ENCODE results near the gene ITGA8. TPM values are rescaled to one million over a fixed set of nuclear protein-coding genes. Genes with fewer than 3 reads are reported as not detected.

The ITGA8 gene
- total and polyA plus RNA-seq, 2 of the 13 experiments (the other 11 are each of a cell fraction or from before 2014, with no cell fraction given), result not detected

DNA sequence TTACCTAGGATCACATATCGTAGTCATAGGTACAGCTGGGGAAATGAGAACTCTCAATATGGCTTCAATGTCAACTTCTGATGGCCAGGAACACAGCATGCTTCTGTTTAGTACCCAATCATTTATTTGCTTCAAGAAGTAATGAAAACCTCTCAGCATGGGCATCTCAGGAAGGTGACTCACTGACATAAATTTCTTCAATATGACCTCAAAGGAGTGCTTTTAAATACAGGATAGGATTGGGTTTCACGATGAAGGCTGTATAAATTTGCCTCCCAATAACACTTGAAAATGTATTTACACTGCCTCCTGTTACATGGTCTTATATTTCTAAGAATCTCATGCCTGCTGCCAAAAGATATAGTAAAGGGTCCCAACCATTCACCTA lies 15.1 kb downstream of the ITGA8 start:
- POLR2A ChIA-PET, result no interaction called here
- no peak overlapping the region for H3K4me3 ChIP-seq (replicated peaks in 1 of 3; ENCODE audit: insufficient read depth in 1 of 3, low read depth in 2 of 3, low read length in 3 of 3)
- DNase-seq (ENCODE audit: low spot score) (no peak), ATAC-seq (no peak), FAIRE-seq (no peak)
- no peak overlapping the region for H3K4me2 ChIP-seq (ENCODE audit: low read depth, low read length)
- WGBS (ENCODE audit: low lambda C conversion rate), result 0% methylated on average over 2 of the region's 2 CpGs
- no peaks in the 10 kb centered on the region for H3K4me1 ChIP-seq (ENCODE audit: insufficient read depth, low read length)
- in situ Hi-C loops (cut with HindIII; ENCODE audit: extremely low pct_ligation_motif_present, low pct_unique_long_range_greater_than_20kb) (no loop called here), intact Hi-C loops (cut with micrococcal nuclease; ENCODE audit: unreplicated experiment) (no loop called here)
- CTCF ChIA-PET (ENCODE audit: low intra/inter-chr PET ratio, low total read pairs), result no interaction called here
- no peaks in the 10 kb centered on the region for H3K36me3 ChIP-seq (replicated peaks in 1 of 2; ENCODE audit: control insufficient read depth in 1 of 2, insufficient read depth in 2 of 2, low read length in 2 of 2)
- H3K79me2 ChIP-seq (ENCODE audit: insufficient read depth, low read length), result no peaks in the 10 kb centered on the region
- H3K9me3 ChIP-seq (ENCODE audit: low read length), result no peaks in the 10 kb centered on the region
- BruUV-seq (replicated peaks), result no TSS peak
- no peak overlapping the region for H2AFZ ChIP-seq (ENCODE audit: low read length)
- no peaks in the 10 kb centered on the region; a peak in 1 of 5 replicates for H3K27me3 ChIP-seq (ENCODE audit: control insufficient read depth in 1 of 2, insufficient read depth in 2 of 2, low read length in 2 of 2)
- TF ChIP-seq EP300 (IDR thresholded peaks at IDR 0.05; ENCODE audit: low read depth in 2 of 2, low read length in 2 of 2) (no peak), EP300 (CRISPR knock-in tag; IDR thresholded peaks at IDR 0.05; ENCODE audit: borderline replicate concordance) (no peak)
- TF ChIP-seq, protein P1, sequence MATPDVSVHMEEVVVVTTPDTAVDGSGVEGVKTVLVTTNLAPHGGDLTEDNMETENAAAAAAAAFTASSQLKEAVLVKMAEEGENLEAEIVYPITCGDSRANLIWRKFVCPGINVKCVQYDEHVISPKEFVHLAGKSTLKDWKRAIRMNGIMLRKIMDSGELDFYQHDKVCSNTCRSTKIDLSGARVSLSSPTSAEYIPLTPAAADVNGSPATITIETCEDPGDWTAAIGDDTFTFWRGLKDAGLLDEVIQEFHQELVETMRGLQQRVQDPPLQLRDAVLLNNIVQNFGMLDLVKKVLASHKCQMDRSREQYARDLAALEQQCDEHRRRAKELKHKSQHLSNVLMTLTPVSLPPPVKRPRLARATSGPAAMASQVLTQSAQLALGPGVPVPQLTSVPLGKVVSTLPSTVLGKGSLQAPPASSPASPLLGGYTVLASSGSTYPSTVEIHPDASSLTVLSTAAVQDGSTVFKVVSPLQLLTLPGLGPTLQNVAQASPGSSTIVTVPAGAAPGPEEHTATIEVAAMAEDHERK (CRISPR knock-in tag; IDR thresholded peaks at IDR 0.05; ENCODE audit: low read depth), result no peak
- H4K20me1 ChIP-seq (ENCODE audit: insufficient read depth, low read length), result no peaks in the 10 kb centered on the region
- no peak overlapping the region for H3K27ac ChIP-seq (ENCODE audit: extremely low read length, insufficient read depth, low read length)
- H3K9ac ChIP-seq (ENCODE audit: insufficient read depth, low read depth, low read length), result no peak overlapping the region

DNA sequence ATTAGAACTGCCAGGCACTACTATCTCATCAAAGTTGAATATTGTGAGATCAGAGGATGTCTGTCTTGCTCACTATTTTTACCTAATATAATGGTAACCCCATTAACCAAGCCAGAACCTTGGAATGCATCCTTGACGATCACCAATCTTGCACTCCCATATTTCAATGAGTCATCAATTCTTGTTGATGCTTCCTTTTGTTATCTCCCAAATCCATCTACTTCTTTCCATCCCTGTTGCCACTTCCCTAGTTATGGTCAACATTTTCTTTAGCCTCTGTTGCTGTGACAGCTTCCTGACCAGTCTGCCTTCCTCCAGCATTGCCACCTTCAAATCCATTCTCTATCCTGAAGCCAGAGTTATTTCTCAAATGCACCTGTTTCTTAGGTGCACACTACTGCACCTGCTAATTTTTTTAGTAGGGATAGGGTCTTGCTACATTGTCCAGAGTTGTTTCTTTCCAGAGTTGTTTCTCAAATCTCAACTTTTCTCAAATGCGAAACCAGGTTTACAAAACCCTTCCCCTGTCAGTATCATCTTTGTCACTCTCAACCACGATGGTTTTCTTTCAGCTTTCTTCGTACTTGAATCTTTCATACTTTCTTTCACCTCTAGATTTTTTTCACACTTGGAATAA lies 15.7 kb downstream of the ITGA8 start:
- Histone ChIP-seq H3K79me2 (ENCODE audit: insufficient read depth, low read length) (no peaks in the 10 kb centered on the region), H3K9ac (ENCODE audit: insufficient read depth, low read depth, low read length) (no peak overlapping the region), H3K4me3 (replicated peaks in 1 of 3; ENCODE audit: insufficient read depth in 1 of 3, low read depth in 2 of 3, low read length in 3 of 3) (no peak overlapping the region), H3K27ac (ENCODE audit: extremely low read length, insufficient read depth, low read length) (no peak overlapping the region), H3K9me3 (ENCODE audit: low read length) (no peaks in the 10 kb centered on the region), H4K20me1 (ENCODE audit: insufficient read depth, low read length) (no peaks in the 10 kb centered on the region), H2AFZ (ENCODE audit: low read length) (no peak overlapping the region), H3K36me3 (replicated peaks in 1 of 2; ENCODE audit: control insufficient read depth in 1 of 2, insufficient read depth in 2 of 2, low read length in 2 of 2) (no peaks in the 10 kb centered on the region), H3K27me3 (ENCODE audit: control insufficient read depth in 1 of 2, insufficient read depth in 2 of 2, low read length in 2 of 2) (no peaks in the 10 kb centered on the region; a peak in 1 of 5 replicates), H3K4me1 (ENCODE audit: insufficient read depth, low read length) (no peaks in the 10 kb centered on the region), H3K4me2 (ENCODE audit: low read depth, low read length) (no peak overlapping the region)
- intact Hi-C loops (cut with micrococcal nuclease; ENCODE audit: unreplicated experiment), result no loop called here
- 3% methylated on average over 4 of the region's 4 CpGs for WGBS (ENCODE audit: low lambda C conversion rate)
- ATAC-seq (no peak), DNase-seq (ENCODE audit: low spot score) (no peak), FAIRE-seq (no peak)
- BruUV-seq (replicated peaks), result no TSS peak
- POLR2A ChIA-PET, result no interaction called here
- in situ Hi-C loops (cut with HindIII; ENCODE audit: extremely low pct_ligation_motif_present, low pct_unique_long_range_greater_than_20kb), result no loop called here
- no peak for TF ChIP-seq ZNF451 (CRISPR knock-in tag; IDR thresholded peaks at IDR 0.05)
- TF ChIP-seq ZNF530 (CRISPR knock-in tag; IDR thresholded peaks at IDR 0.05; ENCODE audit: low read depth), result no peak
- peak; percentile 74 for TF ChIP-seq MAFF (IDR thresholded peaks at IDR 0.05; ENCODE audit: low read depth, low read length)
- TF ChIP-seq MAFK (conservative IDR thresholded peaks at IDR 0.05 in 1 of 2, IDR thresholded peaks at IDR 0.05 in 1 of 2; ENCODE audit: low read length in 2 of 2), result peak; percentile 69 to 84; a peak in 3 of 4 replicates
- CTCF ChIA-PET (ENCODE audit: low intra/inter-chr PET ratio, low total read pairs), result no interaction called here

Data from HepG2 (cell line).